Pancreas (tissue), 10 donors: ENCODE measurements around the gene FBXL15. TPM values are rescaled to one million over a fixed set of nuclear protein-coding genes. Genes with fewer than 3 reads are reported as not detected.

Source experiments
- ATAC-seq, 4 donors: fragments of 200-7000 bp; cut with Tn5 transposase; one replicate each; pipeline versions ENCODE4 v1.8.0 to v1.9.1; 2020; ENCODE audit warnings: mild to moderate bottlenecking in 4 of 4, moderate library complexity in 4 of 4
- DNase-seq, 6 donors: peaks; one replicate each; pipeline ENCODE4 v3.0.0-alpha.2; 2020
- FAIRE-seq: peaks from 2 replicates; lab custom pipeline; 2012; peaks lifted over from hg19 to GRCh38; lab: Jason Lieb, UNC
- H3K27ac ChIP-seq, 4 donors: fragments of 200-600 bp; sonication (generic); 1 replicate in 3 of 4; 2 replicates in 1 of 4; pipeline versions ENCODE4 v1.5.0 to v1.8.0; 2020
- H3K27me3 ChIP-seq, 4 donors: fragments of 200-600 bp; one replicate each; pipeline ENCODE4 v1.8.0; 2021
- H3K36me3 ChIP-seq, 3 donors: fragments of 200-600 bp; sonication (generic) in 1 of 3; one replicate each; pipeline versions ENCODE4 v1.5.0 to v1.8.0; 2020 to 2021
- H3K4me1 ChIP-seq, 3 donors: fragments of 200-600 bp; one replicate each; pipeline ENCODE4 v1.8.0; 2021
- H3K4me3 ChIP-seq, 4 donors: fragments of 200-600 bp; sonication (generic) in 2 of 4; one replicate each; pipeline versions ENCODE4 v1.5.0 to v1.8.0; 2020 to 2021
- H3K9me3 ChIP-seq, 4 donors: fragments of 200-600 bp; one replicate each; pipeline ENCODE4 v1.8.0; 2021
- CTCF ChIP-seq, 4 donors: fragments of 200-600 bp; sonication (generic) in 3 of 4; IDR thresholded peaks; one replicate each; pipeline versions ENCODE4 v1.5.0 to v1.8.0; 2021; ENCODE audit warnings: antibody characterized with exemption in 4 of 4
- WGBS, 2 donors: extraction: QIAGEN DNeasy Blood & Tissue Kit; methylation state at CpG; one replicate each; pipeline ENCODE4 v1.1.7; 2013; 5-methylcytosine and 5-hydroxymethylcytosine counted together
- intact Hi-C, 3 donors: fragments of 100-400 bp; cut with DNase I; formaldehyde crosslinking; loops; one replicate each; pipeline versions ENCODE4 v1.11.1 to v1.14.2; 2022
- polyA plus RNA-seq, 2 donors: library from polyadenylated mRNA; stranded (reverse); fragments of 200-250 nt; gene quantifications; one replicate each; pipeline ENCODE4 v1.2.3, GENCODE V29; 2013
- total RNA-seq, 6 donors: library from RNA; stranded (reverse); fragmentation: NEBNext Ultra II Directional in 4 of 6; extraction: Animal tissue kit (Norgen Biotek cat#: 25700) in 4 of 6; gene quantifications; one replicate each; pipeline versions ENCODE4 v1.2.1 to v1.2.4, GENCODE V29; 2021 to 2023
- donor health status: healthy with polysubstance abuse.
- donor health status: DM: no; HTN: no; CAD: no; lungs with moderate emphysema.
- donor health status: DM: no; HTN: no; CAD: no.
- donor health status: control.
- donor health status: control.
- donor health status: Bipolar disorder and iron deficiency.
- donor health status: DM: yes; HTN: yes; CAD: no.
- donor health status: DM: no; HTN: no; CAD: no.
- donor health status: DM: no; HTN: no; CAD: no.
- donor health status: DM: yes; HTN: yes; CAD: no.

The FBXL15 gene
- total and polyA plus RNA-seq, 8 donors, result 10.0 to 24.2 (median 11.1) TPM

GRCh38 chr10:102400598-102401341, 19.9 kb upstream of the FBXL15 start:
- ATAC-seq, result no peak
- no peak for FAIRE-seq
- Histone ChIP-seq H3K4me1 (peaks cover 0 to 26% (median 0%) of the 10 kb centered on the region in 3 donors), H3K9me3 (no peaks in the 10 kb centered on the region), H3K36me3 (no peaks in the 10 kb centered on the region), H3K27me3 (no peaks in the 10 kb centered on the region), H3K4me3 (no peak overlapping the region), H3K27ac (no peak overlapping the region)
- WGBS, 2 donors, result 85 to 87% methylated on average over 22 of the region's 22 CpGs
- intact Hi-C loops, result loop anchor here in 1 of 3 donors (10.0 kb wide), 1 partner anchor 184 kb away; no protein-coding TSS in a partner anchor
- TF ChIP-seq CTCF (IDR thresholded peaks at IDR 0.05), result no peak
- DNase-seq, result peak in 2 of 6 donors; percentile 42 to 78

GRCh38 chr10:102401342-102401654, 19.3 kb upstream of the FBXL15 start:
- FAIRE-seq (no peak), ATAC-seq (no peak), DNase-seq (peak in 1 of 6 donors; percentile 61)
- no peaks in the 10 kb centered on the region for H3K36me3 ChIP-seq
- H3K27me3 ChIP-seq, result no peaks in the 10 kb centered on the region
- H3K9me3 ChIP-seq, result no peaks in the 10 kb centered on the region
- TF ChIP-seq CTCF (IDR thresholded peaks at IDR 0.05), result no peak
- intact Hi-C loops, result loop anchor here in 1 of 3 donors (10.0 kb wide), 1 partner anchor 184 kb away; no protein-coding TSS in a partner anchor
- H3K4me1 ChIP-seq, result peaks cover 0 to 22% (median 0%) of the 10 kb centered on the region in 3 donors
- H3K27ac ChIP-seq, result no peak overlapping the region
- H3K4me3 ChIP-seq, result no peak overlapping the region
- 85 to 93% methylated on average over 8 of the region's 8 CpGs for WGBS, 2 donors

GRCh38 chr10:102401735-102402511, 18.7 kb upstream of the FBXL15 start:
- 85 to 90% methylated on average over 18 of the region's 18 CpGs for WGBS, 2 donors
- no peak for TF ChIP-seq CTCF (IDR thresholded peaks at IDR 0.05)
- H3K27ac ChIP-seq, result no peak overlapping the region

GRCh38 chr10:102402512-102402896, 18.1 kb upstream of the FBXL15 start:
- Histone ChIP-seq H3K27me3 (no peaks in the 10 kb centered on the region), H3K27ac (no peak overlapping the region), H3K36me3 (no peaks in the 10 kb centered on the region), H3K4me1 (peaks cover 0 to 13% (median 0%) of the 10 kb centered on the region in 3 donors), H3K9me3 (no peaks in the 10 kb centered on the region), H3K4me3 (no peak overlapping the region)
- TF ChIP-seq CTCF (IDR thresholded peaks at IDR 0.05), result no peak
- ATAC-seq, result no peak
- no peak for FAIRE-seq
- DNase-seq, result no peak
- intact Hi-C loops, result loop anchor here in 1 of 3 donors (10.0 kb wide), 1 partner anchor 182 kb away; no protein-coding TSS in a partner anchor
- WGBS, 2 donors, result 84 to 92% methylated on average over 5 of the region's 5 CpGs

More at GRCh38 chr10:102401735-102402511, 18.7 kb upstream of the FBXL15 start:
- peak in 2 of 6 donors; percentile 56 to 80 for DNase-seq
- no peak overlapping the region for H3K4me3 ChIP-seq
- H3K9me3 ChIP-seq, result no peaks in the 10 kb centered on the region
- no peak for ATAC-seq
- intact Hi-C loops, result loop anchor here in 1 of 3 donors (10.0 kb wide), 1 partner anchor 183 kb away; no protein-coding TSS in a partner anchor
- no peaks in the 10 kb centered on the region for H3K36me3 ChIP-seq
- no peak for FAIRE-seq
- H3K27me3 ChIP-seq, result no peaks in the 10 kb centered on the region
- peaks cover 0 to 16% (median 0%) of the 10 kb centered on the region in 3 donors for H3K4me1 ChIP-seq
